NCI-H69 (cell line): Measurements from ENCODE around the gene ABCG2.
"Not testable (repeated sequence)": the region's sequence is repeated elsewhere in the genome, so short reads cannot be mapped to it uniquely, and the experiment has no call there.

Experiments used
- DNase-seq: peaks from one replicate; lab custom pipeline; 2025; lab: John Stamatoyannopoulos, UW

Gene ABCG2

DNA sequence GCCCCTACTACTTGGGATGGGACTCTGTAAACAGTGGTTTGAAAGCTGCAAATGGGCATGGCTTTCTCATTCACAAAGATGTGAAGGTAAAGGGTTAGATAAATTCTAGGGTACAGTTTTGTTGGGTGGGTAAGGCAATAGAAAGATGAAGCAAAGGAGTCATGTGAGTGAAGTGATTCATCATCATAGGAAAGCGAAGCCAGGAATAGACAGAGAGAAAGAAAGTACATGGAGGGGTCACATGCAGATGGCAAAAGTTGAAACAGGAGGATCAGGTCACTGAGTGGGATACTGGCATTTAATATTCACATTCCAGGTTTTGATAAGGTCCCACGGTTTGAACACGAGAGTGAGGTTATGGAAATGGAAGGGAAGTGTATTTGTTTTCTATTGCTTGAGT lies 8.2 kb upstream of the ABCG2 start:
- DNase-seq = no peak

DNA sequence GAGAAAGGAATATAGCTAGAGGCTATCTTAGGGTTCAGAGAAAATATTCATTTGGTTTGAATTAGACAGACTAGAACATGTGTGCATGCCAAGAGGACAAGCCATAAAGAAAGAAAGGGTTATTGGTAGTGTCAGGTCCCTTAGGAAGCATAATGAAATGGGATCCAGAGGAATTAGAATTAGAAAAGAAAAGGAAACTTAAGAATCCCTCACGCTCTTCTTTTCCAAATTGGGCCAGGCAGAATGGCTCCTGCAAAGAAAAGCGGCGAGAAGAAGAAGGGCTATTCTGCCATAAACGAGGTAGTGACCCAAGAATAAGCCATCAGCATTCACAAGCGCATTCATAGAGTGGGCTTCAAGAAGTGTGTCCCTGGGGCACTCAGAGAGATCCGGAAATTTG lies 4.9 kb upstream of the ABCG2 start:
- DNase-seq = no peak

DNA sequence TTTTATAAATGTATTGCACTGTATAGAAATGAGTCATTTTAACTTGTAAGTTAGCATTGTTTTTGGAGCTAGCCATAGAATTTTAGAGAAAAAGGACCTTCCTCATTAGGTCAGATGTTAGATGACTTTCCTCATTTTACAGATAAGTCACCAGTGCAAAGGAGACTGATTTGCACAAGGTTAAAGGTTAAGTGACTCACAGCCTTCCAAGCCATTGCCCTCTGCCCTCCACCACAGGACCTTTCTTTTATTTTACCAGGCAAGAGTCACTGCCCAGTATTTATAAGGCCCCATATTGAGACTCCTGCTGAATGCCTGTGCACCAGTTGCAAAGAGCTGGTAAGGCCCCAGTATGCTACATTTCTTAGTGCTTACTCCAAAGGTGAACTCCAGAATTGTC lies 4.2 kb upstream of the ABCG2 start:
- no peak for DNase-seq

DNA sequence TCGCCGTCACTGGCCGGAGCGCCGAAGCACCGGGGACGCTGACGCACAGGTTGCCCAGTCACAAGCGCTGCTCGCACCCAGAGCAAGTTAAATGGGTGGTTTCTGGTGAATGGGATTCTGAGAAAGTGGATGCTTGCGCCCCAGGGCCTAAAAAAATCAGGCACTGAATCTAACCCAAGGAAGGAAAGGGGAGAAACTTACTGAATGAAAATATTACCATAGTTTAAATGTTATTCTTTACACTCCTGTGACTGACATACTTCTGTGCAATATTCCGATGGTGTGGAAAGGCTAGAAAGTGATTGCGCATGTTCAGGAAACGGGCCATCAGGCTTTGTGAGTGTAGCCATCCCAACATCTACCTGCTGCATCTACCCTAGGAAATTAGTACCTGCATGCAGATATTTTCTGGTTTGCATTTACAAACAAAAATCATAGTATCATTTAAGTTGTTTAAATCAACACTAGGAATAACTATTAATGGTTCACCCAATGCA lies 838 bp upstream of the ABCG2 start:
- DNase-seq = no peak

DNA sequence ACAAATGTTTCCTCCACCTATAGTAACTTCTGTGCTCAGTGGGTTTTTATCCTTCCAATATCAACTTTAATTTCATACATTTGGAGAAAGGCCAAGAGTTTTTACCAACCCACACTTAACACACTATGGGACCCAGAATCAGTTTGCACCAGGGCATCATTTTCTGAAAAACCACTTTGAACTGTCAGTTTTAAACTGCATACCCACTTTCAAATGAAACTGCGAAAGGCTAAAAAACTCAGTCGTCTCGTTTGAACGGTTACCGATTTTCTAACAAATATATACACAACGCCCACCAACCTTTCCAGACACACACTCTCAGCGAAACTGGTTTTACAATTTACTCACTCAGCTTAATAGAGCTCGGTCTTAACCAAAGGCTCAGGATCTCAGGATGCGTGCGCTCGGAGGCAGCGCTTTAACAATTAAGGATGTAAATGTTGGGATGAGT lies 376 bp downstream of the ABCG2 start:
- DNase-seq = no peak

DNA sequence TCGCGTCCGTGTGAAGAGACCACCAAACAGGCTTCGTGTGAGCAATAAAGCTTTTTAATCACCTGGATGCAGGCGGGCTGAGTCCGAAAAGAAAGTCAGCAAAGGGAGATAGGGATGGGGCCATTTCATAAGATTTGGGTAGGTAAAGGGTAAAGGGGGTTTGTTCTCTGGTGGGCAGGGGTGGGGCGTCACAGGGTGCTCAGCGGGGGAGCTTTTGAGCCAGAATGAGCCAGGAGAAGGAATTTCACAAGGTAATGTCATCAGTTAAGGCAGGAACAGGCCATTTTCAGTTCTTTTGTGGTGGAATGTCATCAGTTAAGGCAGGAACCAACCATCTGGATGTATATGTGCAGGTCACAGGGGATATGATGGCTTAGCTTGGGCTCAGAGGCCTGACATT lies 6.1 kb downstream of the ABCG2 start:
- not testable (repeated sequence) for DNase-seq

DNA sequence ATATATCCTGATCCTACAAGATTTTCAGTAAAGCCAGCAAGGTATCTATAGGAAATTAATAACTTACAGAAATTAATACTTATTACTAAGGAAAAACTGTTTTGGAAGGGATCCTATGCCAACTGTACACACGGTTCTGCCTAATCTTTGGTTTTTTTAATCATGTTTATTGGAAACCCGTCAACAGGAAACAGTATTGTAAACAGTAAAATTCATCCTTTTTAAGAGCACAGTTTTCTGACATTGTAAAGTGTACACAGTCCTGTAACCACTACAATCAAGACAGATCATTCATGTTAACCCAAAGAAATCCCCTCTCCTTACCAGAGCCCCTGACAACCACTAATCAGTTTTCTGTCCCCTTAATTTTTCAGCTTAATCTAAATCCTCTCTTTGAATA lies 9.9 kb downstream of the ABCG2 start:
- DNase-seq = no peak

DNA sequence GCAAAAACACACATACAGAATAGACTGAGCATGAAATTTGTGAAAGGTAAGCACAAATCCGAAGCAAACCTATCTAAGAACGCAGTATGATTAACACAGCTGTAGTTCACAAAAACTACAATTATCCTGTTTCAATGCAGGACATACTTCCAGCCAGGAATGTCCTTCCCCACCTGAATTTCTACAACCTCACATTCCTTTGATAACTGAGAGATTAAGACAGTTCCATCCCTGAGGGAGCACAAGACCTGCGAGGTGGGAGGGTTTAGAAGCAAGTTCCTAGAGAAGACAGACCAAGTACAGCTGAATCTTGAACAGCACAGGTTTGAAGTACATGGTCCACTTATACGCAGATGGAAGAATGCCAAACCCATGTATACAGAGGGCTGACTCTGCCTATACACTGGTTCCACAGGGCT lies 10.6 kb downstream of the ABCG2 start:
- no peak for DNase-seq

DNA sequence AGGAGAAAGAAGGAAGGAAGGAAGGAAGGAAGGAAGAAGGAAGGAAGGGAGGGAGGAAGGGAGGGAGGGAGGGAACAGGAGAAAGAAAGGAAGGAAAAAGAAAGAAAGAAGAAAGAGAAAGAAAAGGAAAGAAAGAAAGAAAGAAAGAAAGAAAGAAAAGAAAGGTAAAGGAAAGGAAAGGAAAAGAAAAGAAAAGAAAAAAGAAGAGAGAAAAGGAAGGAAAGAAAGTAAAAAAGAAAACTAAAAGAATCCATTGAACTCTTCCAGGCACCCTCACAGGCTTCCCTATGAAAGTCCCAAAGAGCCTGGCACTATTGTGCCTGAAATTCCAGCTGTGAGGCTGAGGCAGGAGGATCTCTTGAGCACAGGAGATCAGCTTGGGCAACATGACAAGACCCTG lies 11.5 kb downstream of the ABCG2 start:
- DNase-seq = no peak

DNA sequence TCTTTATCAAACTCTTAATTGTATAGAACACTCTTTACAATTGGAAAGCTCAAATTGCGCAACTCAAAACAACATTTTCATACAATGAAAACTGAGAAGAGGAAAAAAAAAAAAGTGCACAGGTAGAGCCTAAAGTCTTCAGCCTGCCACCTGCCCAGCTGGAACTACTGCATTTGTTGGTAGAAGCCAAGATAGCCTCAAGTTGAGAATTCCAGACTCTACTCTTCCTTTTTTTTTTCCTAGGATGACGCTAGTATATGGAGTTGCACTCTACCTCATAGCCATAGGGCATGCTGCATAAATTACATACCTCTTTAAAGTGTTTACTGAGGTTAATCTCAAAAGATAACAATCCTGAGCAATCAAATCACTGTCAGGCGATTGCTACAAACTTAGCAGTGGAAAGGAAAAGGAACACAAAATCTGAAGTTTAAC lies 13.6 kb downstream of the ABCG2 start:
- DNase-seq = no peak

DNA sequence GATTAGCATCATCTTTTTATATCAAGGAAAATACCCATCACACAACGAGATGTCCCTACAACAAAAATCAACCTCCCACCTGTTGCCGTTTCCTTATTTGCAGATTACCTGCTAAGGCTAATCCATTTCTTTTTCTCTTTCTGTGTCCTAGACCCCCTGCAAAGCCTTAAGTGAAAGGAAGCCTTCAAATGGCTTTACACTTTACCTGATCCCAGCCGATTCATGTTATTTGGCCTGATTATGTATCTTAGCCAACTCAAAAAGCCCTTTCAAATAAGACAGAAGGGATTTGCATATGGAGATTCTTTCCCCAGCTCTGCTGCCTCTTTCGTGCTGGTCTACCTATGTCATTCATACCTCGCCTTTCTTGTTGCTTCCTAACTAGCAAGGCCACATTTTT lies 14.4 kb downstream of the ABCG2 start:
- DNase-seq = no peak

DNA sequence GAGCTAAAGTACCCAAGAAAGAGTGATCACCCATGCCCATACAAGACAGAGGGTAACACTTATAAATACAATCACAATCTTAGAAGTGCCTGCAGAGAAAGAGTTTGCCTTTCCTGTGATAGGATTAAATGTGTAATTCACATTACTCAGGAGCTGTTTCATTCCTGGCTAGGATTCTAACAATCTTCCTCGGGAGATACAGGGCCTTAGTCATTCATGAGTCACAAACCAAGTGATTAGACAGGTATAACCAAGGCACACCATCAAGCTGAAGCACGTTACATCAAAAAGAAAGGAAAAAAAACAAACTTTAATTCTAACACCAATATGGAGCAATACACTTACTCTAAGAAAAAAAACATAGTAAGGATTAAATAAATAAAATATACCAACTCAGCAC lies 14.9 kb downstream of the ABCG2 start:
- no peak for DNase-seq

DNA sequence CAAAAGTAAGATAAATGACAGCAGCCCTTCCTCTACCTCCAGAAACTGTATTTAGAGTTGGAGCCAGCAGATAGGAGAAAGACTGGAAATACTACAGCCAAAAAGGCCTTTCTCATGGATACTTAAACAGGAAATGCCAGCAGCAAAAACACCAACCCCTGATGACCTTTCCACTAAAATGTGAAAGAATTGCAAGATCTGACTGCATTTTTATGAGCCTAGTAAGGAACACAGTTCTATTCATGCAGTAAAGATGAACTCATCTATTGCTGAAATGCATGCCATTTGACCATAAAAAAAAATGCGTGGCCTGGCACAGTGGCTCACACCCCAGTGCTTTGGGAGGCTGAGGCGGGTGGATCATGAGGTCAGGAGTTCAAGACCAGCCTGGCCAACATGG lies 19.9 kb downstream of the ABCG2 start:
- DNase-seq = no peak

DNA sequence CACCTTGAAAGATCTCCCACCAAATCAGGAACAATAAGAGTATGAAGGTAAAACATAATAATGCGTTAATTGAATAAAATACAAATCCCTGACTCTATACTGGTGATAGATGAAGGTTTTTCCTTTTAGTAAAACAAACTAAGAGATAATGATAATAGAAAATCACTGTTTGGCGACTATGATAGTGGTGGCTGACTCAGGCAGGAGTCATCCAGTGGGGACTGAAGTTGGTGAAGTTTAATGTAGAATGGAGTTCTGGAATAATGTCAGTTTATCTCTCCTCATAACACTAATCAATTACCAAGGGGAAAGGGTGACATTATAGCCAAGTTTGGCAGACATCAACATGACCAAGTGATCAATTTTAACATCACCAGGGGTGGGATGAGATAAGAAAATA lies 21.3 kb downstream of the ABCG2 start:
- DNase-seq = no peak

DNA sequence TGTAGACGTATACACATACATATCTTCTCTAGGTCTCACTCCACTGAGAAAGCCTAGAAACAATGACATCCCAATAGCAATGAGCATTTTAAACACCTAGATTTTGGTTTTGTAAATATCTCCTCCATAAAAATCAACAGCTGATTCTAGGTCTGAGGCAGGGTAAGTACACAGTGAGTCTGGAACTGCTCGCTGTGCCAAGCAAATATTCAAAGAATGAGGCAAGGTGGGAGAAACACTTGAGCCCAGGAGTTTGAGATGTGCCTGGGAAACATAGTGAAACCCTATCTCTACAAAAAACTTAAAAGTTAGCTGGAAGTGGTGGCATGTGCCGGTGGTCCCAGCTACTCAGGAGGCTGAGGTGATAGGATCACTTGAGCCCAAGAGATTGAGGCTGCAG lies 22.2 kb downstream of the ABCG2 start:
- no peak for DNase-seq

DNA sequence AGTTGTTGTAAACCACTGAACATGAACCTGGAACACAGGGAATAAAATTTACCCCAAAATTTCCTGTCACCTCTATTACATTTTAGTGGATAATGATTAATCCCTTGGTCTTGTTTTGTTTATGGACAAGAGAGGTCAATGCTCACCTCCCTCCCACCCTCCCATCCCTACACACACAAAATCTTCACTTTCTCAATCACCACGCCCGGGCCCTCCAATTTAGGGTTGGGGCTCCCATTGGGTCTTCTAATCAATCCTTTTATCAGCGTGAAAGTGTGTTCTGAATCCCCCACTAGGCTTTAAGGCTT lies 23.1 kb downstream of the ABCG2 start:
- DNase-seq = no peak

DNA sequence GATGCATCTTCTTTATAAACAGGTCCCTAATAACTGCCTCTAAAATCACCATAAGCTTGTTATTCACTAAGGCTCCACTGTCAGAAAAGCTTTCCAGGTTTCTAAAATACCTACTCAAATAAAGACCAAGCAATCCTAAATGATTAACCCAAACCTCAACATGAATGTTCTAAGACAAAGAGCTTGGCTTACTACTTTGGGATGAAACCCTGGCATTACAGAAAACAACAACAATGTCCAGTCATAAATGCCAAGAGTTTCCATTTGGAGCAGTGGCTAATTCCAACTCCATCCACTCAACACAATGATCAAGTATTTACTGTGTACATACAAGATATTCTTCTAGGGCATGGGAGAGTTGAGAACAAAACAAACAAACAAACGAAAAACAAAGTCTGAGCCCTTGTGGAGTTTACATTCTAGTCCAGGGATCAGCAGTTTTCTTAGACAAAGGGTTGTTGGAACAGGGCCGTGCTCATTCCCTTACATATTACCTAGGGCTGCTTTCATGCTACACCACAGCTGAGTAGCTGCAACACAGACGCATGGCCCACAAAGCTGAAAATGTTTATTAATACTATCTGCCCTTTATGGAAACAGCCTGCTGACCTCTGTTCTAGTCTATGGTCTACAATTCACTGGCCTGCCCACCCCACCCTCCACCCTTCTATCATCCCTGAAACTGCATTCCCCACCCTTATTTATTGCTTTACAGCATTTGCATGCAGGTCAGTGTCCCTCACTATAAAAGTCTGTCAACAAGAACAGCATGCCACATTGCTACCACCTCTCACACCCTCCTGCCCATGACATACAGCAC lies 23.7 kb downstream of the ABCG2 start:
- DNase-seq = no peak

DNA sequence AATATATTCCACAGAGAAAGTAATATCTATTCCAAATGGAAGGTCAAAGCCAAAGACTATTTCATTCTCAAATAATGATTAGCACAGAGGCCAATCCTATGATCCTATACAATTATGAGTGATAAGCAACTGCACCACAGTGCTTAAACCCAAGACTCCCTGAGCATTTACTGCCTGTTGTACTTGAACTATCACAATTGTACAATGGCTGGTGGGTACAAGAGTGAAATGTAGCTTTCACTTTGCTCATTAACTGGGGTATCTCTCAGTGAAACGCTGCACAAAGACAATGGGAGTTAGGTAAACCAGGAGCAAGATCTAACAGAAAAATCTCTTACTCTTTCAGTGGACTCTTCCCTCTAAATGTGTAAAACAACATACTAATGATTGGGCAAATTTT lies 24.3 kb downstream of the ABCG2 start:
- no peak for DNase-seq

DNA sequence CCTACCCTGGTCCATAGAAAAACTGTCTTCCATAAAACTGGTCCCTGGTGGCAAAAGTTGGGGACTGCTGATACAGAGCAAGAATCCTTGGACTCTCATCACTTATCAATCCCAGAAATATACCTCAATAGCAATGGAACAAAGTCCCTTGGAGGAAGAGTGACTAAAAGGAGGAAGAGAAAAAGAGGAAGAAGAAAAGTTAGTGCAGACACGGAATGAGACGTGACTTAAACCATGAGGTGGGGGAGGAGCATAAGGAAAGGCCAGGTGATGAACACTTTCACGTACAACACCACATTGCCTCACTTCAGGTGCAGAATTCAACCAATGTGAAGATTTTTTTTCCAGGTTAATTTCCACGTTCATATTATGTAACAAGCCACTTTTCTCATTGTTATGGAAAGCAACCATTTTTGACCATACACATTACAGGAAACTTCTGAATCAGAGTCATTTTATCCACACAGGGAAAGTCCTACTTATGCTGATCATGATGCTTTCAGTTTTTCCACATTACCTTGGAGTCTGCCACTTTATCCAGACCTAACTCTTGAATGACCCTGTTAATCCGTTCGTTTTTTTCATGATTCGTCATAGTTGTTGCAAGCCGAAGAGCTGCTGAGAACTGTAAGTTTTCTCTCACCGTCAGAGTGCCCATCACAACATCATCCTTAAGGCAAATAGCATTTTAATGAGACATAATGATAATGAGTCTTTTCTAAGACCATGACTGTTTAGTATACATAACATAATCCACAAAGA lies 27.7 kb downstream of the ABCG2 start:
- no peak for DNase-seq

DNA sequence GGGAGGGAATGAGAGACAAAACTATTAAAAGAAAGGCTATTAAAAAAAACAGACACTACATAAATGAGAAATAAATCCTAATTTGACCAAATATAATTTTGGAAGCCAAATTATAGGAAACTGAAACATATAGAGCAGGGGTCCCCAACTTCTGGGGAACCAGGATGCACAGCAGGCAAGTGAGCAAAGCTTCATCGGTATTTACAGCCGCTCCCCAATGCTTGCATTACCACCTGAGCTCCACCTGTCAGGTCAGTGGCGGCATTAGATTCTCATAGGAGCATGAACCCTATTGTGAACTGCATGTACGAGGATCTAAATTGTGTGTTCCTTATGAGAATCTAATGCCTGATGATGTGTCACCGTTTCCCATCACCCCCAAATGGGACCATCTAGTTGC lies 28.4 kb downstream of the ABCG2 start:
- no peak for DNase-seq

DNA sequence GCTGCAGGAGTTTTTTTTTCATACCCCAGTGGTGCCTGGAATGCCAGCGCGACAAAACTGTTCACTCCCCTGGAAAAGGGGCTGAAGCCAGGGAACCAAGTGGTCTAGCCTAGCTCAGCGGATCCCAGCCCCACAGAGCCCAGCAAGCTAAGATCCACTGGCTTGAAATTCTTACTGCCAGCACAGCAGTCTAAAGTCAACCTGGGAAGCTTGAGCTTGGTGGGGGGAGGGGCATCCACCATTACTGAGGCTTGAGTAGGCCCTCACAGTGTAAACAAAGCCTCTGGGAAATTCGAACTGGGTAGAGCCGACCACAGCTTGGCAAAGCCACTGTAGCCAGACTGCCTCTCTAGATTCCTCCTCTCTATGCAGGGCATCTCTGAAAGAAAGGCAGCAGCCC lies 36.2 kb downstream of the ABCG2 start:
- DNase-seq = not testable (repeated sequence)

DNA sequence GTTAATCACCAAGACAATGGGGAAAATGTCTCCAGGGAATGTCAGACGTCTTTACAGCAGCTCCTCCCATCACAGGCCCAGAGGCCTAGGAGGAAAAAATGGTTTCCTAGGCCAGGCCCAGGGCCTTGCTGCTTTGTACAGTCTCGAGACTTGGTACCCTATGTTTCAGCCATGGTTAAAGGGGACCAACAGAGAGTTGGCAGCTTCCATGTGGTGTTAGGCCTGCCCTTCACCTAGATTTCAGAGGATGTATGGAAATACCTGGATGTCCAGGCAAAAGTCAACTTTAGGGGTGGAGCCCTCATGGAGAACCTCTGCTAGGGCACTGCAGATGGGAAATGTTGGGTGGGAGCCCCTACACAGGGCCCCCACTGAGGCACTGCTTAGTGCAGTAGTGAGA lies 38.5 kb downstream of the ABCG2 start:
- no peak for DNase-seq

DNA sequence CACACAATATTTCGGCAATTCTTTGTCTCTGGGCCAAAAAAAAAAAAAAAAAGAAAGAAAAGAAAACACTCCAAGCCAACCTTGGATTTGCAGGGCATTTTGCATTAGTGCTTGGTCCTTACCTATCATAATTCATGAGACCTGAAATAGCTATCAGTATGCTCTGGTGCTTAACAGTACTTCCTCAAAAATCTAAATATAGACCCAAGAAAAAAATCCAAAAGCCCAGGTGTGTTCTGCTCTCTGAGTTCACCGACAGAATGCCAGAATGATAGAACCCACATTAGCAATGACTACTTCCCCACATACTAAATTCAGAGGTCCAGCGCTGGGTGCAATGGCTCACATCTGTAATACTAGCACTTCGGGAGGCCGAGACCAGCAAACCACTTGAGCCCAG lies 42.9 kb downstream of the ABCG2 start:
- DNase-seq = no peak

DNA sequence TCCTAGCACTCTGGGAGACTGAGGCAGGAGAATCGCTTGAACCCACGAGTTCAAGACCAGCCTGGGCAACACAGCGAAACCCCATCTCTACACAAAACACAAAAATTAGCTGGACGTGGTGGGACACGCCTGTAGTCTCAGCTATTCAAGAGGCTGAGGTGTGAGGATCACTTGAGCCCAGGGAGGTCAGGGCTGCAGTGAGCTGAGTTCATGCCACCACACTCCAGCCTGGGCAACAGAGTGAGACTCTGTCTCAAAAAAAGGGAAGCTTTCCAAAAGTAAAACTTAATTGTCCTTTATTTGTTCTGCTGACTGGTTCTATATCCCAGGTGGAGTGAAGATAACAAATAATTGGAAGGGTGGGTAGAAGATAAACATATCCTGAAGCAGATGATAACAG lies 45.6 kb downstream of the ABCG2 start:
- DNase-seq = no peak
